Measurements from ENCODE around the gene PAK5. TPM values are rescaled to one million over a fixed set of nuclear protein-coding genes. Genes with fewer than 3 reads are reported as not detected.

The PAK5 gene
- polyA plus RNA-seq, 1 of the 3 experiments (the other 2 are of a cell fraction), result 0.03 TPM

GRCh38 chr20:9514072-9514460 is 324.8 kb downstream of the PAK5 start:
- no peak for TF ChIP-seq SIN3A (IDR thresholded peaks at IDR 0.05; ENCODE audit: borderline replicate concordance, low read depth, low read length)
- TF ChIP-seq NFIC (IDR thresholded peaks at IDR 0.05; ENCODE audit: borderline replicate concordance), result no peak
- TF ChIP-seq EP300 (IDR thresholded peaks at IDR 0.05; ENCODE audit: borderline replicate concordance in 1 of 2, low read depth in 1 of 2, low read length in 1 of 2), result no peak
- no peak for TF ChIP-seq PBX3 (IDR thresholded peaks at IDR 0.05)
- no peak for TF ChIP-seq ZBTB33 (IDR thresholded peaks at IDR 0.05; ENCODE audit: borderline replicate concordance, low read depth)
- TF ChIP-seq MXI1 (IDR thresholded peaks at IDR 0.05; ENCODE audit: low read depth, low read length), result no peak; the same call in 1 of the 2 replicates
- no peak for TF ChIP-seq FOXJ3 (CRISPR knock-in tag; IDR thresholded peaks at IDR 0.05)
- POLR2A ChIA-PET, result interaction anchor here (1.2 to 2.8 kb wide), 4 partner anchors 18 to 95 kb away, joined by 3 to 8 read pairs (median 6); no protein-coding TSS in a partner anchor

GRCh38 chr20:9510911-9511310 is 328.0 kb downstream of the PAK5 start:
- Histone ChIP-seq H2AFZ (ENCODE audit: low read depth) (no peak overlapping the region), H3K36me3 (replicated peaks in 1 of 2; ENCODE audit: control insufficient read depth in 1 of 2, insufficient read depth in 2 of 2, low read length in 1 of 2) (no peaks in the 10 kb centered on the region), H3K4me2 (no peak overlapping the region), H4K20me1 (ENCODE audit: insufficient read depth) (no peaks in the 10 kb centered on the region), H3K9me2 (no peaks in the 10 kb centered on the region), H3K4me1 (ENCODE audit: control insufficient read depth in 1 of 2, insufficient read depth in 2 of 2, low read depth in 1 of 2, low read length in 1 of 2) (peaks cover 0 to 16% of the 10 kb centered on the region in 2 experiments; a peak in 3 of 4 replicates), H3K4me3 (ENCODE audit: low read depth in 2 of 2, low read length in 1 of 2) (no peak overlapping the region), H3K27ac (ENCODE audit: low read depth in 2 of 2, low read length in 1 of 2) (no peak overlapping the region), H3F3A (replicated peaks; ENCODE audit: insufficient read depth) (peaks cover 6% of the 10 kb centered on the region), H3K9ac (no peak overlapping the region), H3K9me3 (no peaks in the 10 kb centered on the region), H3K79me2 (ENCODE audit: insufficient read depth) (no peaks in the 10 kb centered on the region), H3K27me3 (ENCODE audit: insufficient read depth) (peaks cover 4% of the 10 kb centered on the region; the same call in 1 of the 2 replicates)
- no peak for DNase-seq
- WGBS (ENCODE audit: low lambda C conversion rate), result 89% methylated on average over 5 of the region's 5 CpGs
- TF ChIP-seq PBX3 (IDR thresholded peaks at IDR 0.05) (no peak), MXI1 (IDR thresholded peaks at IDR 0.05; ENCODE audit: low read depth, low read length) (no peak), TCF12 (IDR thresholded peaks at IDR 0.05) (no peak), JUND (IDR thresholded peaks at IDR 0.05) (no peak), RCOR1 (IDR thresholded peaks at IDR 0.05; ENCODE audit: low read length) (no peak), POLR2AphosphoS5 (IDR thresholded peaks at IDR 0.05; ENCODE audit: low read depth, low read length) (no peak), GATA2 (CRISPR knock-in tag; IDR thresholded peaks at IDR 0.05) (no peak), MEF2A (IDR thresholded peaks at IDR 0.05; ENCODE audit: borderline replicate concordance, low read depth) (no peak), SMC3 (IDR thresholded peaks at IDR 0.05; ENCODE audit: low read depth, low read length) (no peak), FOXJ3 (CRISPR knock-in tag; IDR thresholded peaks at IDR 0.05) (no peak), MAX (IDR thresholded peaks at IDR 0.05; ENCODE audit: low read depth) (no peak), NRF1 (IDR thresholded peaks at IDR 0.05; ENCODE audit: low read depth, low read length) (no peak)
- CTCF ChIA-PET, result no interaction called here
- POLR2A ChIA-PET, result no interaction called here

More at GRCh38 chr20:9514072-9514460, 324.8 kb downstream of the PAK5 start:
- Histone ChIP-seq H3K9me3 (no peaks in the 10 kb centered on the region), H3K4me3 (ENCODE audit: low read depth in 2 of 2, low read length in 1 of 2) (peak overlapping the region in 1 of 2 experiments; percentile 54; a peak in 2 of 4 replicates), H3K9ac (no peak overlapping the region), H3K79me2 (ENCODE audit: insufficient read depth) (no peaks in the 10 kb centered on the region), H4K20me1 (ENCODE audit: insufficient read depth) (no peaks in the 10 kb centered on the region), H3K9me2 (no peaks in the 10 kb centered on the region), H3K4me1 (ENCODE audit: control insufficient read depth in 1 of 2, insufficient read depth in 2 of 2, low read depth in 1 of 2, low read length in 1 of 2) (peaks cover 0 to 19% of the 10 kb centered on the region in 2 experiments; a peak in 3 of 4 replicates), H3K36me3 (replicated peaks in 1 of 2; ENCODE audit: control insufficient read depth in 1 of 2, insufficient read depth in 2 of 2, low read length in 1 of 2) (no peaks in the 10 kb centered on the region), H3K27me3 (ENCODE audit: insufficient read depth) (peaks cover 11% of the 10 kb centered on the region; the same call in 1 of the 2 replicates), H3K4me2 (peak overlapping the region; percentile 77; the same call in 1 of the 2 replicates), H3K27ac (ENCODE audit: low read depth in 2 of 2, low read length in 1 of 2) (peak overlapping the region in 1 of 2 experiments; percentile 58; a peak in 1 of 4 replicates), H3F3A (replicated peaks; ENCODE audit: insufficient read depth) (peaks cover 6% of the 10 kb centered on the region), H2AFZ (ENCODE audit: low read depth) (no peak overlapping the region)
- WGBS (ENCODE audit: low lambda C conversion rate), result 40% methylated on average over 9 of the region's 9 CpGs
- CTCF ChIA-PET, result interaction anchor here (1.0 to 4.4 kb wide), 9 partner anchors 8 to 106 kb away, joined by 3 to 27 read pairs (median 7); no protein-coding TSS in a partner anchor
- peak; percentile 44 for DNase-seq

All from SK-N-SH (cell line).